Upper lobe of left lung (tissue), 4 donors: Measurements from ENCODE around the gene RPS10.
A peak's percentile ranks its signal among the peaks of the same experiment; 100 is the strongest.

Source experiments
- CTCF ChIP-seq, 6 experiments: fragments of 450-650 bp in 4 of 6; fragments of 200-600 bp in 2 of 6; sonication (generic) in 2 of 6; IDR thresholded peaks; one replicate each; pipeline ENCODE4 v1.5.1; 2016 to 2019; ENCODE audit warnings: antibody characterized with exemption in 6 of 6
- POLR2A ChIP-seq, 4 donors: fragments of 450-650 bp; IDR thresholded peaks; one replicate each; pipeline ENCODE4 v1.5.1; 2016 to 2017; ENCODE audit warnings: antibody characterized with exemption in 4 of 4, mild to moderate bottlenecking in 2 of 4
- POLR2AphosphoS5 ChIP-seq, 2 donors: sonication (generic); formaldehyde crosslinking; IDR thresholded peaks; one replicate each; pipeline ENCODE4 v1.5.1; 2017; ENCODE audit warnings: antibody characterized with exemption in 2 of 2

- TF ChIP-seq POLR2AphosphoS5 (IDR thresholded peaks at IDR 0.05) = peak in 1 of 2 donors; percentile 47
- TF ChIP-seq CTCF (IDR thresholded peaks at IDR 0.05) = no peak
- TF ChIP-seq POLR2A (IDR thresholded peaks at IDR 0.05) = no peak
Observed at GRCh38 chr6:34370361-34370760, 55.5 kb downstream of the RPS10 start.
